Anterior cingulate cortex (tissue), 58 donors: ENCODE results near the gene SIPA1.

ENCODE experiments used
- DNase-seq, 58 donors: peaks; one replicate each; lab custom pipeline; 2025; lab: John Stamatoyannopoulos, UW

The SIPA1 gene

GRCh38 chr11:65607614-65608426, 30.1 kb upstream of the SIPA1 start:
- no peak for DNase-seq

GRCh38 chr11:65609229-65609628, 28.7 kb upstream of the SIPA1 start:
- DNase-seq, result no peak

- DNase-seq, result no peak
Measured at GRCh38 chr11:65609665-65610064, 28.2 kb upstream of the SIPA1 start.

GRCh38 chr11:65610404-65610803, 27.5 kb upstream of the SIPA1 start:
- DNase-seq, result peak in 3 of 58 donors; percentile 33 to 53 (median 37)

GRCh38 chr11:65611028-65611757, 26.7 kb upstream of the SIPA1 start:
- DNase-seq, result peak in 53 of 58 donors; percentile 16 to 94 (median 70)

GRCh38 chr11:65611758-65612603, 25.9 kb upstream of the SIPA1 start:
- DNase-seq, result no peak

- DNase-seq, result no peak
Measured at GRCh38 chr11:65612691-65613090, 25.2 kb upstream of the SIPA1 start.

GRCh38 chr11:65613091-65613928, 24.6 kb upstream of the SIPA1 start:
- DNase-seq, result peak in 10 of 58 donors; percentile 11 to 63 (median 40)

- DNase-seq, result peak; percentile 99 to 100 (median 100)
Measured at GRCh38 chr11:65615229-65615949, 22.5 kb upstream of the SIPA1 start, which contains the start of gene PCNX3. PCNX3 (plus strand) TSS chr11:65615776; CDS start chr11:65616312, 536 bp downstream.

GRCh38 chr11:65615950-65616574, 21.8 kb upstream of the SIPA1 start:
- DNase-seq, result peak in 2 of 58 donors; percentile 48 to 66

- DNase-seq, result no peak
Measured at GRCh38 chr11:65616575-65617001, 21.3 kb upstream of the SIPA1 start.

GRCh38 chr11:65617136-65617850, 20.6 kb upstream of the SIPA1 start:
- DNase-seq, result no peak

GRCh38 chr11:65617990-65618751, 19.7 kb upstream of the SIPA1 start:
- DNase-seq, result no peak

GRCh38 chr11:65618763-65619162, 19.1 kb upstream of the SIPA1 start:
- DNase-seq, result no peak

GRCh38 chr11:65619281-65619928, 18.5 kb upstream of the SIPA1 start:
- no peak for DNase-seq

- no peak for DNase-seq
Measured at GRCh38 chr11:65620666-65621065, 17.2 kb upstream of the SIPA1 start.

GRCh38 chr11:65621460-65621859, 16.4 kb upstream of the SIPA1 start:
- DNase-seq, result no peak
